Activated CD4-positive, alpha-beta T cell treated with anti-CD3 and anti-CD28 coated beads for 36 hours (primary cell): ENCODE measurements around the gene CCR7. TPM values are rescaled to one million over a fixed set of nuclear protein-coding genes. Genes with fewer than 3 reads are reported as not detected.

Source experiments
- ATAC-seq: fragments of 200-7000 bp; cut with Tn5 transposase; one replicate; pipeline ENCODE4 v1.10.0; 2021; ENCODE audit warnings: mild to moderate bottlenecking, moderate library complexity
- CTCF ChIA-PET: fragments of 350-600 bp; sonication (Branson Sonifier 250); formaldehyde crosslinking; loops from one replicate; lab custom pipeline; 2021; ENCODE audit warnings: antibody characterized with exemption; lab: Charles Lee
- POLR2A ChIA-PET: fragments of 350-600 bp; sonication (Branson Sonifier 250); formaldehyde crosslinking; loops from one replicate; lab custom pipeline; 2021; ENCODE audit warnings: antibody characterized with exemption, inconsistent platforms; lab: Charles Lee
- DNase-seq: peaks from one replicate; pipeline ENCODE4 v3.0.0-alpha.2; 2020
- H3K27ac Mint-ChIP-seq: one replicate; pipeline ENCODE4 v1.8.0; 2021; ENCODE audit warnings: mixed read lengths
- H3K27me3 Mint-ChIP-seq: one replicate; pipeline ENCODE4 v1.8.0; 2021; ENCODE audit warnings: mixed read lengths
- H3K36me3 Mint-ChIP-seq: one replicate; pipeline ENCODE4 v1.8.0; 2021; ENCODE audit warnings: low read depth, mixed read lengths
- H3K4me1 Mint-ChIP-seq: one replicate; pipeline ENCODE4 v1.8.0; 2021; ENCODE audit warnings: mixed read lengths
- H3K4me3 Mint-ChIP-seq: one replicate; pipeline ENCODE4 v1.8.0; 2021; ENCODE audit warnings: mild to moderate bottlenecking, moderate library complexity, mixed read lengths
- H3K9me3 Mint-ChIP-seq: one replicate; pipeline ENCODE4 v1.8.0; 2021; ENCODE audit warnings: low read depth, mixed read lengths
- intact Hi-C, 2 experiments: fragments of 100-400 bp; cut with DNase I in 1 of 2; cut with micrococcal nuclease in 1 of 2; formaldehyde crosslinking; loops; one replicate each; pipeline versions ENCODE4 v1.14.2 to v1.15.1; 2022 to 2024; cut with DNase I, micrococcal nuclease
- total RNA-seq, 2 experiments: library from RNA; stranded (reverse); gene quantifications; one replicate each; pipeline ENCODE4 v1.2.3, GENCODE V29; 2021

CCR7 gene
- total RNA-seq, 2 experiments from 2014 or later = 325 to 389 TPM

DNA sequence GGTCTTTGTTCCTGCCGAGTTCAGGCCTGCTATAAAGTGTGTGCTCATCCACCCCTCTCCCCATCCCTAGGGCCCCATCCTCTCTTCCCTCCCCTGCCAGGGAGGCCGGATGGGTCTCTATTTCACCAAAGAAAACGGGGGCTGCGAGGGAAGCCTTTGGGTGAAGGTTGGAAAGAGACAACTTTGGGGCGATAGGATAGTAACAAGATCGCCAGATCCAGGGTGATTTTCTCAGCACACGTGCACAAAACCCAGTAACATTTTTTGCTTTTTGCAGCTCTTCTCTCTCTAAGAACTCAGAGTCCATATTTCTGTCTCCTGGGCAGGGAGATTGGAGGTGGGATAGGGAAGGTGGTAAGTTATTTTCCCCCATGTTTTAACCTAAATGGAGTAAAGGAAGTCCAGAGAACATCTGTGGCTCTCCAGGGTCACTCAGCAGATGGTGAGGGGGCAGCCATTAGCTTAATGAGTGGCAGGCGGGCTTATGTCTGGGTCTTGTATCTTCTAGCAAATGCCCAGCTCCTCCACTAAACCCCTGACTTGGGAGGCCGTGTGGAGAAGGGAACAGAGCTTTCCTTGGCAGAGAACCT, 6.9 kb downstream of the CCR7 start:
- Mint-ChIP-seq H3K4me3 (peak overlapping the region; percentile 94), H3K27me3 (no peaks in the 10 kb centered on the region), H3K36me3 (peaks cover 99% of the 10 kb centered on the region), H3K27ac (peak overlapping the region; percentile 72), H3K4me1 (peaks cover 77% of the 10 kb centered on the region), H3K9me3 (no peaks in the 10 kb centered on the region)
- DNase-seq (no peak), ATAC-seq (no peak)
- intact Hi-C loops = no loop called here
- POLR2A ChIA-PET = interaction anchor here (1.1 to 9.7 kb wide), 3 partner anchors 10 to 56 kb away, joined by 4 to 179 read pairs (median 28); no protein-coding TSS in a partner anchor
- CTCF ChIA-PET = interaction anchor here (0.6 to 18.2 kb wide), 15 partner anchors 9 to 1207 kb away, joined by 3 to 403 read pairs (median 3); partner anchors contain the start of gene TOP2A

DNA sequence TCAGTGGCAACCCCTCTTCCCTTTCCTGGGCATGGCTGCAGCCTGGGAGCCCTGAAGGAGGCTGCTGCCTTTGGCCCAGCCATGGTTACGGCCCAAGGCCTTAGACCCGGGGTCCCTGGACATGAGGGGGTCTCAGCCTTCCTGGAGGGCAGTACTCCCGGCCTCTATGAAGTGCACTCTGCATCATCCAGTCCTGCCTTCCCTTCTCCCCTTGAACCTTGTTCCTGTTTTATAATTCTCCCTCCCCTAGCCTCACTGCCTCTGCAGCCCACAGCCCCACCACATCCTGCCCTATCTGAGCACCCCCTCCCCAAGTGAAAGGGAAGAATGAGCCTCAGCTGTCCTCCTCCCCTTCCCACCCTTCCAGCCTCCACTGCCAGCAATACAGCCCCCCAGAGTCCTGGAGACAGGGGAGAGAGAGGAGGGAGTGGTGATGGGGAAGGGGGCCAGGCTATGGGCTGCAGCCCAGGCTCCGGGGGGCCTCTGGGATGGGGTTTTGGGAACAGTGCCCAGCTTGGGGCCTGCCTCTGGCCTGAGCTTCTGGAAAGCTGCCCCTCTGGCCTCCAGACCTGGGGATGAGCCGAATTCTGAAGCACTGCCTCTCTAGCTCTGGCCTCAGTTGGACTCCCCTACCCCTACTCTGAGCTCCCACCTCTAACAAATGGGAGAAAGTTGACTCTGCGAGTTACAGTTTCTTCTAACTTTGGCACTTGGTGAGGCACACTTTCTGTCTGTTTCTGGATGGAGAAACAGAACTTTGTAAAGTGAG, 7.6 kb downstream of the CCR7 start:
- H3K27me3 Mint-ChIP-seq = no peaks in the 10 kb centered on the region
- H3K4me1 Mint-ChIP-seq = peaks cover 83% of the 10 kb centered on the region
- peak overlapping the region; percentile 72 for H3K27ac Mint-ChIP-seq
- ChIA-PET POLR2A (interaction anchor here (4.6 to 9.7 kb wide), 2 partner anchors 9 to 17 kb away, joined by 28 to 179 read pairs; no protein-coding TSS in a partner anchor), CTCF (interaction anchor here (0.7 to 18.2 kb wide), 7 partner anchors 8 to 195 kb away, joined by 3 to 403 read pairs (median 3); no protein-coding TSS in a partner anchor)
- H3K36me3 Mint-ChIP-seq = peaks cover 99% of the 10 kb centered on the region
- peak overlapping the region; percentile 94 for H3K4me3 Mint-ChIP-seq
- no peaks in the 10 kb centered on the region for H3K9me3 Mint-ChIP-seq
- ATAC-seq (no peak), DNase-seq (peak; percentile 8)
- intact Hi-C loops = no loop called here

DNA sequence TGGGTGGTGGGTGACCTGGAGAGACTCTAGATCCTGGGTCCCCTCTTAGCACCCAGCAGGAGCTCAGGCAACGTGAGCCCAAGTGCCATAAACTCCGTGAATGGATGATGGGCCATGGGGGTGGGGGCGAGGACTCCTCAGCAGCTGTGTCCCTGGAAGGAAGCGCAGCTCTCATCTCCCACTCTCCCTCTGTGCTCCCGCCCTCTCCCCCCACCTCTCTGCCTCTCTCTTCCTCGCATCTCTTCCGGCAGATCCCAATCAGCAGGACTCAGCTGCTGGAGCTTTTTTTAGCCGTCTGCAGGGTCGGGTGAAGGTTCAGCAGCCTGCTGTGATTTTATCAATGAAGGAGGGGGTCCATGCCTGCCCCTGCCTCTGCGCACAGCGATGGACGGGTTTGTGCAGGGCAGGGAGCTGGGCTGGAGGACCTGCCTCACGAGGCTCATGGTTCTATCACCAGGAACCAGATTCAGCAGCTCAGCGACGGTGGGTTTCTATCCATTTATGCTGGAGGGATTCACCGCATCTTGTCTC, 8.3 kb downstream of the CCR7 start:
- POLR2A ChIA-PET = interaction anchor here (4.6 to 9.7 kb wide), 2 partner anchors 8 to 16 kb away, joined by 28 to 179 read pairs; no protein-coding TSS in a partner anchor
- Mint-ChIP-seq H3K4me1 (peaks cover 90% of the 10 kb centered on the region), H3K36me3 (peaks cover 99% of the 10 kb centered on the region), H3K27ac (peak overlapping the region; percentile 51), H3K9me3 (no peaks in the 10 kb centered on the region), H3K4me3 (no peak overlapping the region), H3K27me3 (no peaks in the 10 kb centered on the region)
- CTCF ChIA-PET = interaction anchor here (0.7 to 18.2 kb wide), 6 partner anchors 9 to 131 kb away, joined by 3 to 403 read pairs (median 4); partner anchors contain the start of gene IGFBP4
- intact Hi-C loops = no loop called here
- ATAC-seq = no peak
- peak; percentile 28 for DNase-seq

DNA sequence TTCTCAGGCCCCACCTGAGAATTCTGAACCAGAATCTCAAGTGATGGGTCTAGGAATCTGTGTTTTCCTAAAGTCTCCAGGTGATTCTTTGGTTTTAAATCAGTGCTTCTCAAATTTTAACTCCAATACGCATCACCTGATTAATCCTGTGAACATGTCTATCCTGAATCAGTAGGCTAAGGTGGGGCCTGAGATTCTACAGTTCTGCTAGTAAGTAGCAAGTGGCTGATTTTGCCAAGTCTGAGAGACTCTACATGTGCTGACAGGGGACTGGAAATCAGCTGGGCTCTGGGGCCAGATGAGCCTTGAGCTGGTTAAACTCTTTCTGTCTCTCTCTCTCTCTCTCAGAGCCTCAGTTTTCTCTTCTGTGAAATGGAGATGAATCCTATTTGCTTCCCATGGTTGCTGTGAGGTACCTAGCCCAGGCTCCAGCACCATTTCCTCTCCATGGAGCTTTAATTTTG, 9.0 kb downstream of the CCR7 start:
- Mint-ChIP-seq H3K4me3 (no peak overlapping the region), H3K27me3 (no peaks in the 10 kb centered on the region), H3K4me1 (peaks cover 93% of the 10 kb centered on the region), H3K27ac (peak overlapping the region; percentile 51), H3K36me3 (peaks cover 94% of the 10 kb centered on the region), H3K9me3 (no peaks in the 10 kb centered on the region)
- intact Hi-C loops = no loop called here
- ChIA-PET CTCF (interaction anchor here (0.6 to 18.2 kb wide), 9 partner anchors 8 to 198 kb away, joined by 3 to 403 read pairs (median 4); partner anchors contain the start of gene IGFBP4), POLR2A (interaction anchor here (0.6 to 9.7 kb wide), 2 partner anchors 16 to 20 kb away, joined by 3 to 179 read pairs; no protein-coding TSS in a partner anchor)
- DNase-seq = peak; percentile 36
- ATAC-seq = no peak

GRCh38 chr17:40555296-40556190, 9.7 kb downstream of the CCR7 start:
- intact Hi-C loops = no loop called here
- peak overlapping the region; percentile 21 for H3K4me3 Mint-ChIP-seq
- peak; percentile 26 for DNase-seq
- ChIA-PET POLR2A (interaction anchor here (0.6 to 2.7 kb wide), 4 partner anchors 8 to 20 kb away, joined by 3 to 16 read pairs (median 6); no protein-coding TSS in a partner anchor), CTCF (interaction anchor here (0.6 to 18.2 kb wide), 16 partner anchors 7 to 443 kb away, joined by 3 to 403 read pairs (median 4); partner anchors contain the start of genes IGFBP4 and TOP2A)
- ATAC-seq = no peak
- H3K27ac Mint-ChIP-seq = no peak overlapping the region
- H3K9me3 Mint-ChIP-seq = no peaks in the 10 kb centered on the region
- no peaks in the 10 kb centered on the region for H3K27me3 Mint-ChIP-seq
- peaks cover 88% of the 10 kb centered on the region for H3K36me3 Mint-ChIP-seq
- peaks cover 95% of the 10 kb centered on the region for H3K4me1 Mint-ChIP-seq

- peaks cover 97% of the 10 kb centered on the region for H3K4me1 Mint-ChIP-seq
- peak; percentile 55 for DNase-seq
- no peaks in the 10 kb centered on the region for H3K9me3 Mint-ChIP-seq
- H3K27me3 Mint-ChIP-seq = no peaks in the 10 kb centered on the region
- no peak for ATAC-seq
- intact Hi-C loops = no loop called here
- H3K4me3 Mint-ChIP-seq = peak overlapping the region; percentile 49
- CTCF ChIA-PET = interaction anchor here (0.6 to 18.2 kb wide), 13 partner anchors 18 to 239 kb away, joined by 3 to 403 read pairs (median 4); partner anchors contain the start of gene TOP2A
- H3K36me3 Mint-ChIP-seq = peaks cover 83% of the 10 kb centered on the region
- POLR2A ChIA-PET = interaction anchor here (0.6 to 2.7 kb wide), 7 partner anchors 9 to 56 kb away, joined by 3 to 16 read pairs (median 4); no protein-coding TSS in a partner anchor
- peak overlapping the region; percentile 84 for H3K27ac Mint-ChIP-seq
Measured at GRCh38 chr17:40554646-40555295, 10.5 kb downstream of the CCR7 start.

DNA sequence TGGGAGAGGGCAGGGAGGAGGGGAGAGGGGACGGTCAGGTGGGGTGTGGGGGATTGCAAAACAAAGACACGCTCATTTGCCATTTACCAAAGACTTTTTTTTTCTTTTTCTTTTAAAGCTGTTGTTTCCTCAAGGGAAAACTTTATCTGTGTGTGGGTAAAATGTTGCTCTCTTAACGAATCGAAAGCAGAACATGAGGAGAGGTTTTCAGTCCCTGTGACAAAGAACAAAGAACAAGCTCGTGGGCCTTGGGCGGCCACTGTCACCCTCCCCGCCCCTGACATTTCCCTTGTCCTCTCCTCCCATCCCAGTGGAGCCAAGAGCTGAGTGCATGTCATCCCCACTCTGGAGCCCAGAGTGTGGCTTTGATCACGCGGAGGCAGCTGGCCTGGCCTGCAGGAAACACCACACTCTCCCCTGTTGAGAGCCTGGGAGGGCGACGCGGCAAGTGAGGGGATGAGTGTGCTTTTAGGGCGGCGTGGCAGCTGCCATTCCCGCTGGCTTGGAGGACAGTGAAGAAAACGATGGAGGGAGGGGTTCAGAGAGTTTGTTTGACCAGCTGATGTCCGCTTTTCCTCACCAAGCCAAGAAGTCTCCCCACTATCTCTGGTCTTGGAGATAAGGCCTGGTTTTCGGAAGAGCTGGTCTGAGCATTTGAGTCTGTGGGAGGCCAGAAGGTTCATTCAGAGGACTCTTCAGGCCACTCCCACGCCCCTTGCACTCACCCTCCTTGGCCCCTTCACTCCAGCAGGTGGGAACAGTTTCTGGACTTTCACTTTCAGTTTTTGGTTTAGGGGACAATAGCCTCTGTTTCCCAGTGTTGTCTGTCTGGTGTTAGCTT, 11.4 kb downstream of the CCR7 start:
- no peaks in the 10 kb centered on the region for H3K9me3 Mint-ChIP-seq

GRCh38 chr17:40552806-40553693, 12.2 kb downstream of the CCR7 start:
- ChIA-PET CTCF (interaction anchor here (0.6 to 18.2 kb wide), 5 partner anchors 17 to 199 kb away, joined by 3 to 403 read pairs (median 4); no protein-coding TSS in a partner anchor), POLR2A (interaction anchor here (2.1 to 2.7 kb wide), 2 partner anchors 10 to 16 kb away, joined by 8 to 16 read pairs; no protein-coding TSS in a partner anchor)
- Mint-ChIP-seq H3K36me3 (peaks cover 68% of the 10 kb centered on the region), H3K4me3 (peak overlapping the region; percentile 52), H3K27me3 (no peaks in the 10 kb centered on the region), H3K9me3 (no peaks in the 10 kb centered on the region), H3K4me1 (peaks cover 97% of the 10 kb centered on the region), H3K27ac (peak overlapping the region; percentile 84)
- intact Hi-C loops = no loop called here
- DNase-seq (peak; percentile 63), ATAC-seq (peak; percentile 19)

More for the DNA sequence above, 11.4 kb downstream of the CCR7 start:
- ChIA-PET POLR2A (interaction anchor here (0.6 to 2.7 kb wide), 7 partner anchors 10 to 56 kb away, joined by 3 to 16 read pairs (median 3); no protein-coding TSS in a partner anchor), CTCF (interaction anchor here (0.6 to 18.2 kb wide), 11 partner anchors 18 to 228 kb away, joined by 3 to 403 read pairs (median 3); no protein-coding TSS in a partner anchor)
- ATAC-seq (peak; percentile 2), DNase-seq (peak; percentile 61)
- peaks cover 97% of the 10 kb centered on the region for H3K4me1 Mint-ChIP-seq
- H3K27ac Mint-ChIP-seq = peak overlapping the region; percentile 84
- no peaks in the 10 kb centered on the region for H3K27me3 Mint-ChIP-seq
- intact Hi-C loops = no loop called here
- H3K36me3 Mint-ChIP-seq = peaks cover 74% of the 10 kb centered on the region
- H3K4me3 Mint-ChIP-seq = peak overlapping the region; percentile 49
